A549 (cell line): Measurements from ENCODE around the gene BPIFB4.

Experiments used
- CEBPB ChIP-seq, 2 experiments: fragments of >200 bp in 1 of 2; sonication (Bioruptor Twin) in 1 of 2; formaldehyde crosslinking in 1 of 2; IDR thresholded peaks; 2 replicates each; pipeline ENCODE4 v1.6.1; 2012 to 2016
- CHD2 ChIP-seq: fragments of 150-350 bp; IDR thresholded peaks from 2 replicates; pipeline ENCODE4 v1.6.1; 2014; ENCODE audit warnings: low read length; ENCODE audit not compliant: partially characterized antibody
- CTCF ChIP-seq: fragments of >200 bp; sonication (Bioruptor Twin); formaldehyde crosslinking; IDR thresholded peaks from 3 replicates; pipeline ENCODE4 v1.5.1; 2016
- ESRRA ChIP-seq: fragments of 150-350 bp; IDR thresholded peaks from 2 replicates; pipeline ENCODE4 v1.6.1; 2014; ENCODE audit warnings: mild to moderate bottlenecking, low read length, borderline replicate concordance
- PBX3 ChIP-seq: IDR thresholded peaks from 2 replicates; pipeline ENCODE4 v1.6.1; 2012
- POLR2A ChIP-seq: IDR thresholded peaks from 2 replicates; pipeline ENCODE4 v1.6.1; 2012; ENCODE audit warnings: mild to moderate bottlenecking, low read length
- RCOR1 ChIP-seq: fragments of 150-350 bp; IDR thresholded peaks from 2 replicates; pipeline ENCODE4 v1.6.1; 2014; ENCODE audit warnings: antibody characterized with exemption, low read length, low read depth
- RFX5 ChIP-seq: fragments of 450-650 bp; IDR thresholded peaks from 2 replicates; pipeline ENCODE4 v1.7.1; 2014; ENCODE audit warnings: antibody characterized with exemption, mild to moderate bottlenecking, moderate library complexity
- SMC3 ChIP-seq: fragments of >200 bp; sonication (Bioruptor Twin); formaldehyde crosslinking; IDR thresholded peaks from 3 replicates; pipeline ENCODE4 v1.6.1; 2018; ENCODE audit warnings: inconsistent platforms

- TF ChIP-seq POLR2A (no peak), CTCF (no peak), RCOR1 (no peak), PBX3 (no peak), ESRRA (no peak), SMC3 (no peak), CEBPB (IDR thresholded peaks at IDR 0.05) (no peak), RFX5 (no peak), CHD2 (no peak)
Measured at GRCh38 chr20:33059741-33060390, 19.6 kb upstream of the BPIFB4 start.
